Ovary (tissue), 9 donors: ENCODE measurements around the gene KRTAP10-12. TPM values are rescaled to one million over a fixed set of nuclear protein-coding genes. Genes with fewer than 3 reads are reported as not detected.

Experiments used
- DNase-seq, 5 donors: peaks; one replicate each; pipeline ENCODE4 v3.0.0-alpha.2; 2019 to 2020
- H3K27ac ChIP-seq, 2 donors: fragments of 200-600 bp; one replicate each; pipeline versions ENCODE4 v1.5.1 to v1.8.0; 2019 to 2022
- H3K27me3 ChIP-seq: fragments of 200-600 bp; one replicate; pipeline ENCODE4 v1.8.0; 2022
- H3K36me3 ChIP-seq: fragments of 200-600 bp; sonication (generic); one replicate; pipeline ENCODE4 v1.5.1; 2019
- H3K4me1 ChIP-seq: one replicate; pipeline ENCODE4 v1.8.1; 2013; ENCODE audit warnings: mild to moderate bottlenecking, moderate library complexity; ENCODE audit not compliant: insufficient read depth
- H3K4me3 ChIP-seq: fragments of 200-600 bp; sonication (generic); one replicate; pipeline ENCODE4 v1.5.1; 2017
- H3K9me3 ChIP-seq, 2 donors: fragments of 200-600 bp in 1 of 2; sonication (generic) in 1 of 2; one replicate each; pipeline versions ENCODE4 v1.5.1 to v1.8.1; 2013 to 2019; ENCODE audit warnings: mild to moderate bottlenecking in 1 of 2, moderate library complexity in 1 of 2
- EP300 ChIP-seq: sonication (generic); formaldehyde crosslinking; IDR thresholded peaks from one replicate; pipeline ENCODE4 v1.6.1; 2017; ENCODE audit warnings: antibody characterized with exemption
- POLR2A ChIP-seq: fragments of 450-650 bp; IDR thresholded peaks from one replicate; pipeline ENCODE4 v1.6.1; 2017; ENCODE audit warnings: antibody characterized with exemption, mild to moderate bottlenecking, moderate library complexity
- WGBS, 3 donors: extraction: QIAGEN DNeasy Blood & Tissue Kit in 1 of 3; methylation state at CpG; one replicate each; pipeline versions ENCODE4 v1.1.5 to v1.1.7; 2013 to 2017; 5-methylcytosine and 5-hydroxymethylcytosine counted together
- intact Hi-C, 4 donors: fragments of 100-400 bp; cut with DNase I; formaldehyde crosslinking; loops; one replicate each; pipeline versions ENCODE4 v1.11.0 to v1.15.1; 2022 to 2023
- polyA plus RNA-seq, 2 donors: library from polyadenylated mRNA; stranded (reverse); fragments of 200-250 nt in 1 of 2; fragments of 350-450 nt in 1 of 2; fragmentation: Illumina TruSeq in 1 of 2; extraction: RNeasy Lipid Tissue Mini Kit (QIAGEN cat#74804) in 1 of 2; gene quantifications; one replicate each; pipeline ENCODE4 v1.2.3, GENCODE V29; 2013 to 2014
- total RNA-seq, 7 donors: library from RNA; depleted of rRNA in 2 of 7; stranded (reverse); fragments of >200 nt in 2 of 7; fragmentation: NEBNext Ultra II Directional in 3 of 7; extraction: Animal tissue kit (Norgen Biotek cat#: 25700) in 3 of 7; gene quantifications; one replicate each; pipeline versions ENCODE4 v1.1.0 to v1.2.4, GENCODE V29; 2016 to 2023
- TF ChIP-seq, protein P1 (sequence below), 3 donors: fragments of 450-650 bp in 2 of 3; fragments of 200-600 bp in 1 of 3; IDR thresholded peaks; one replicate each; pipeline versions ENCODE4 v1.5.1 to v1.8.0; 2016 to 2022; ENCODE audit warnings: antibody characterized with exemption in 3 of 3, mild to moderate bottlenecking in 1 of 3
- donor health status: DM: no; HTN: no; CAD: no; lungs with moderate emphysema.
- donor health status: DM: no; HTN: no; CAD: no.
- donor health status: Bipolar disorder and iron deficiency.
- donor health status: DM: yes; HTN: yes; CAD: no.
- donor health status: DM: no; HTN: no; CAD: no.
- donor health status: DM: yes; HTN: yes; CAD: no.

Gene KRTAP10-12
- total and polyA plus RNA-seq, 9 donors = not detected

DNA sequence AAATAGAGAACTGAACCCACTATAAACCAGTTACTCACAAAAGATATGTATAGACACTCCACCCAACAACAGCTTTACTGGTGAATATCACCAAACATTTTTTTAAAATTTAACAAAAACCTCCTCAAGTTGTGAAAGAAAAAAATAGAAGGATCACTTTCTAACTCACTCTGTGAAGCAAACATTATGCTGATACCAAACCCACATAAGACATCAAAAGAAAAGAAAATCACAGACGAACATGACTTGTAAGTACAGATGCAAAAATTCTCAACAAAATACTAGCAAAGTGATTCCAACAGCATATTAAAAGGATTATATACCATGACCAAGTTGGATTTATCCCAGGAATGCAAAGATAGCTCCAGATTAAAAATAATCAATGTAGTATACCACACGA lies 5.3 kb upstream of the KRTAP10-12 start:
- Histone ChIP-seq H3K27me3 (no peaks in the 10 kb centered on the region), H3K4me3 (no peak overlapping the region), H3K9me3 (no peaks in the 10 kb centered on the region), H3K4me1 (no peaks in the 10 kb centered on the region), H3K27ac (no peak overlapping the region), H3K36me3 (no peaks in the 10 kb centered on the region)
- DNase-seq = no peak
- 42 to 58% (median 53%) methylated on average over 2 of the region's 2 CpGs for WGBS, 3 donors
- intact Hi-C loops = no loop called here
- TF ChIP-seq POLR2A (no peak), EP300 (no peak)
- TF ChIP-seq, protein P1, sequence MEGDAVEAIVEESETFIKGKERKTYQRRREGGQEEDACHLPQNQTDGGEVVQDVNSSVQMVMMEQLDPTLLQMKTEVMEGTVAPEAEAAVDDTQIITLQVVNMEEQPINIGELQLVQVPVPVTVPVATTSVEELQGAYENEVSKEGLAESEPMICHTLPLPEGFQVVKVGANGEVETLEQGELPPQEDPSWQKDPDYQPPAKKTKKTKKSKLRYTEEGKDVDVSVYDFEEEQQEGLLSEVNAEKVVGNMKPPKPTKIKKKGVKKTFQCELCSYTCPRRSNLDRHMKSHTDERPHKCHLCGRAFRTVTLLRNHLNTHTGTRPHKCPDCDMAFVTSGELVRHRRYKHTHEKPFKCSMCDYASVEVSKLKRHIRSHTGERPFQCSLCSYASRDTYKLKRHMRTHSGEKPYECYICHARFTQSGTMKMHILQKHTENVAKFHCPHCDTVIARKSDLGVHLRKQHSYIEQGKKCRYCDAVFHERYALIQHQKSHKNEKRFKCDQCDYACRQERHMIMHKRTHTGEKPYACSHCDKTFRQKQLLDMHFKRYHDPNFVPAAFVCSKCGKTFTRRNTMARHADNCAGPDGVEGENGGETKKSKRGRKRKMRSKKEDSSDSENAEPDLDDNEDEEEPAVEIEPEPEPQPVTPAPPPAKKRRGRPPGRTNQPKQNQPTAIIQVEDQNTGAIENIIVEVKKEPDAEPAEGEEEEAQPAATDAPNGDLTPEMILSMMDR (IDR thresholded peaks at IDR 0.05) = no peak

DNA sequence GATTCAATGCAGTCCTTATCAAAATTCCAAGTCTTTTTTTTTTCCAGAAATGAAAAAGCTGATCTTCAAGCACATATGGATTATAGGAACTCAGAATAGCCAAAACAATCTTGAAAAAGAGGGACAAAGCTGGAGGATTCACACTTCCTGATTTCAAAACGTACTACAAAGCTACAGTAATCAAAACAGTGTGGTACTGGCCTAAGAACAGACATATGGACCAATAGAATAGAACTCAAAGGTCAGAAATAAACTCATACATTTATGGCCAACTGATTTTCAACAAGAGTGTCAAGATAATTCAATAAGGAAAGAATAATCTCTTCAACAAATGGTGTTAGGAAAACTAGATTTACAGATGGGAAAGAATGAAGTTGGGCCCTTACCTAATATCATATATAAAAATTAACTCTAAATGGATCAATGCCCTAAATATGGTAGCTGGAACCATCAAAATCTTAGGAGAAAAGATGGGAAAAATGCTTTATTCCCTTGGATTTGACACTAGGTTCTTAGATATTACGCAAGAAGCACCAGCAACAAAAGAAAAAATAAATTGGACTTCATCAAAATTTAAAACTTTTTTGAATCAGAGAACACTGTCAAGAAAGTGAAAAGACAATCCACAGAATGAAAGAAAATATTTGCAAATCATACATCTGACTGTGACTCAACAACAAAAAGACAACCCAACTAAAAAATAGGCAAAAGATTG lies 4.0 kb upstream of the KRTAP10-12 start:
- H3K27ac ChIP-seq = no peak overlapping the region
- DNase-seq = no peak
- WGBS, 3 donors = 44 to 72% (median 68%) methylated on average over 2 of the region's 2 CpGs
- intact Hi-C loops = no loop called here
- no peaks in the 10 kb centered on the region for H3K27me3 ChIP-seq
- no peaks in the 10 kb centered on the region for H3K9me3 ChIP-seq
- no peaks in the 10 kb centered on the region for H3K36me3 ChIP-seq
- TF ChIP-seq, protein P1 (IDR thresholded peaks at IDR 0.05) = no peak
- no peak for TF ChIP-seq EP300
- TF ChIP-seq POLR2A = no peak
- no peaks in the 10 kb centered on the region for H3K4me1 ChIP-seq
- no peak overlapping the region for H3K4me3 ChIP-seq

DNA sequence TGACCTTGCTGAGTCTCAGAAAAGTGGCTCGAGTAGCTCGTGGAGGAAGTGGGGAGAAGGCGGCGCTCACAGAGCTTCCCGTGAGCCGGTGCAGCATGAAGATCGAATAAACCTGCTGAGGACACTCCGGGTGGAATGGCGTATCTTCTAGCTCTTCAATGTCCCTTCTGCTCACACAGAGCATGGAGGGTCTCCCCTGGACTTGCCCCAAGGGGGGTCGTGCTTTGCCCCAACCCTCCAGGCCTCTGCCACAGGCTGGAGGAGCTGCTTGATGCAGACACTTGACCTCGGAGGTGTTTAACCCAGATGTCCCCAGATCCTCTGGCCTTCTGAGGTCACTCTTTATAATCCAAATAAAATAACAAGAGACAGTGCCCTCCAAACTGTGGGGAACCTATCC lies 2.2 kb upstream of the KRTAP10-12 start:
- H3K27me3 ChIP-seq = no peaks in the 10 kb centered on the region
- H3K9me3 ChIP-seq = no peaks in the 10 kb centered on the region
- no peak overlapping the region for H3K27ac ChIP-seq
- DNase-seq = no peak
- no peak overlapping the region for H3K4me3 ChIP-seq
- TF ChIP-seq EP300 = no peak
- no peak for TF ChIP-seq POLR2A
- TF ChIP-seq, protein P1 (IDR thresholded peaks at IDR 0.05) = no peak
- 60 to 71% (median 70%) methylated on average over 11 of the region's 11 CpGs for WGBS, 3 donors
- no peaks in the 10 kb centered on the region for H3K36me3 ChIP-seq
- intact Hi-C loops = no loop called here
- no peaks in the 10 kb centered on the region for H3K4me1 ChIP-seq

DNA sequence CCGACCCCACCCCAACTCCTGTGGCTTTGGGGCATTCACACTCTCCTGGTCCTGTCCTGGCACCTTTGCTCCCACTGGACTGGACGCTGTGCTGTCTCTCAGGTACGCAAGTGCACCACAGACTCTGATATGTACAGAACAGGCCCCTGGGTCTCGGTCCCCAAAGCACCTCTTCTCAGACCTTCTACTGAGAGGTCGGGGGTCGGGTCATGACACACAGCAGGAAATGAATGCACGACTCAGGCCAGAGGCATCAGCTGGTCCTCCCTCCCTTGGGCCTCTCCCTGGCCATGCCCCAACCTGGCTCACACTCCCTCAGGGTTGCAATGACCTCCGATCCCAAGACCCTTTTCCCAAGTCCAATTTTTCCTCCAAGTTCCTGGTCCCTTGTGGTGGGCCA lies 1.8 kb upstream of the KRTAP10-12 start:
- Histone ChIP-seq H3K27ac (no peak overlapping the region), H3K9me3 (no peaks in the 10 kb centered on the region), H3K27me3 (no peaks in the 10 kb centered on the region), H3K36me3 (no peaks in the 10 kb centered on the region), H3K4me3 (no peak overlapping the region), H3K4me1 (no peaks in the 10 kb centered on the region)
- DNase-seq = no peak
- WGBS, 3 donors = 53 to 66% (median 58%) methylated on average over 8 of the region's 8 CpGs
- intact Hi-C loops = no loop called here
- no peak for TF ChIP-seq POLR2A
- TF ChIP-seq, protein P1 (IDR thresholded peaks at IDR 0.05) = no peak
- no peak for TF ChIP-seq EP300
